Transverse colon (tissue), 4 donors: ENCODE measurements around the gene CTNNAL1. TPM values are rescaled to one million over a fixed set of nuclear protein-coding genes. Genes with fewer than 3 reads are reported as not detected.

Source experiments
- DNase-seq: peaks from one replicate; pipeline ENCODE4 v3.0.0-alpha.2; 2019
- H3K27ac ChIP-seq, 4 donors: fragments of 200-600 bp; sonication (generic); 2 replicates each; pipeline ENCODE4 v1.5.1; 2016 to 2018; ENCODE audit warnings: inconsistent platforms in 4 of 4
- H3K27me3 ChIP-seq: fragments of 200-600 bp; sonication (generic); 2 replicates; pipeline ENCODE4 v1.5.1; 2017; ENCODE audit warnings: inconsistent platforms
- H3K36me3 ChIP-seq, 4 donors: fragments of 200-600 bp; sonication (generic); 2 replicates each; pipeline ENCODE4 v1.5.1; 2017 to 2019; ENCODE audit warnings: inconsistent platforms in 4 of 4
- H3K4me1 ChIP-seq, 4 donors: fragments of 200-600 bp; sonication (generic); 2 replicates each; pipeline ENCODE4 v1.5.1; 2017 to 2020; ENCODE audit warnings: inconsistent platforms in 4 of 4
- H3K4me3 ChIP-seq, 4 donors: fragments of 200-600 bp; sonication (generic); 1 replicate in 1 of 4; 2 replicates in 3 of 4; pipeline versions ENCODE4 v1.5.1 to v1.6.1; 2017 to 2019; ENCODE audit warnings: inconsistent platforms in 4 of 4
- H3K9me3 ChIP-seq, 2 donors: fragments of 200-600 bp; sonication (generic); 2 replicates each; pipeline ENCODE4 v1.5.1; 2017 to 2019; ENCODE audit warnings: inconsistent platforms in 2 of 2
- CTCF ChIP-seq, 5 experiments: fragments of 200-600 bp in 3 of 5; fragments of 450-650 bp in 2 of 5; sonication (generic) in 3 of 5; IDR thresholded peaks; 1 replicate in 2 of 5; 2 replicates in 3 of 5; pipeline ENCODE4 v1.5.1; 2016 to 2017; ENCODE audit warnings: antibody characterized with exemption in 5 of 5, inconsistent platforms in 3 of 5, mild to moderate bottlenecking in 2 of 5, moderate library complexity in 1 of 5
- EP300 ChIP-seq: sonication (generic); formaldehyde crosslinking; IDR thresholded peaks from one replicate; pipeline ENCODE4 v1.6.1; 2017; ENCODE audit warnings: antibody characterized with exemption, low read depth
- POLR2A ChIP-seq: fragments of 450-650 bp; IDR thresholded peaks from one replicate; pipeline ENCODE4 v1.6.1; 2016; ENCODE audit warnings: antibody characterized with exemption, mild to moderate bottlenecking, moderate library complexity
- POLR2AphosphoS5 ChIP-seq, 3 donors: sonication (generic); formaldehyde crosslinking; IDR thresholded peaks; one replicate each; pipeline ENCODE4 v1.6.1; 2016; ENCODE audit warnings: antibody characterized with exemption in 3 of 3
- WGBS, 2 donors: methylation state at CpG; one replicate each; pipeline ENCODE4 v1.1.5; 2018; ENCODE audit warnings: low coverage in 1 of 2; 5-methylcytosine and 5-hydroxymethylcytosine counted together
- in situ Hi-C, 4 donors: fragments of 200-750 bp; cut with MboI; loops; one replicate each; pipeline versions ENCODE4 v1.15.0 to v1.15.1; 2017; ENCODE audit warnings: low sequenced_read_pairs in 3 of 4, low pct_ligation_motif_present in 1 of 4, low pct_unique_long_range_greater_than_20kb in 1 of 4
- intact Hi-C: fragments of 100-400 bp; cut with DNase I; formaldehyde crosslinking; loops from one replicate; pipeline ENCODE4 v1.15.1; 2023; ENCODE audit warnings: low total_unique reads
- total RNA-seq, 4 donors: library from RNA; depleted of rRNA; stranded (reverse); fragments of >200 nt; gene quantifications; one replicate each; pipeline ENCODE4 v1.1.0, GENCODE V29; 2016

The CTNNAL1 gene
- total RNA-seq, 4 donors from 2014 or later: 6.0 to 12.1 (median 8.1) TPM

DNA sequence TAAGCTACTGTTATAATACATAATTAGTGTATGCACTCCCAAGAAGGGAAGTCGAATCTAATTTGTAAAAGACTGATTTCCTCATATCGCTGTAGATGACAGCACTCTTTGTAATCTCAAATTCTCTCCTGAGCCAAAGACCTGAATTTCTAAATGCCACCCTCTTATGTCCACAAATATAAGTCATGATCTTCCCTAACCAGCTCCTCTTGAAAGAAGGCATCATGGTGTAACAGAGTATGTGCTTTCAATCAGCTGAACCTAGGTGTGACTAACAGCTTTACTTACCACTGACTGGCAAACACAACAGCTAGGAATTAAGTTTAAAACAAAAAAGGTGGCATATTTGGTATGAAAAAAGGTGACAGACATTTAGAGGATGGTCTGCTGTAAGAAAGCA, 34.0 kb upstream of the CTNNAL1 start:
- Histone ChIP-seq H3K9me3 (no peaks in the 10 kb centered on the region), H3K4me1 (no peaks in the 10 kb centered on the region), H3K36me3 (peaks cover 0 to 69% (median 17%) of the 10 kb centered on the region in 4 donors), H3K27ac (no peak overlapping the region), H3K4me3 (no peak overlapping the region), H3K27me3 (no peaks in the 10 kb centered on the region)
- intact Hi-C loops: no loop called here
- no peak for DNase-seq
- TF ChIP-seq CTCF (IDR thresholded peaks at IDR 0.05) (no peak), EP300 (no peak), POLR2A (no peak), POLR2AphosphoS5 (IDR thresholded peaks at IDR 0.05) (no peak)
- 80 to 92% methylated on average over 2 of the region's 2 CpGs for WGBS, 2 donors
- in situ Hi-C loops: no loop called here

- in situ Hi-C loops: no loop called here
- Histone ChIP-seq H3K4me1 (no peaks in the 10 kb centered on the region), H3K27ac (no peak overlapping the region)
Observed at GRCh38 chr9:109046346-109046745, 33.0 kb upstream of the CTNNAL1 start.

DNA sequence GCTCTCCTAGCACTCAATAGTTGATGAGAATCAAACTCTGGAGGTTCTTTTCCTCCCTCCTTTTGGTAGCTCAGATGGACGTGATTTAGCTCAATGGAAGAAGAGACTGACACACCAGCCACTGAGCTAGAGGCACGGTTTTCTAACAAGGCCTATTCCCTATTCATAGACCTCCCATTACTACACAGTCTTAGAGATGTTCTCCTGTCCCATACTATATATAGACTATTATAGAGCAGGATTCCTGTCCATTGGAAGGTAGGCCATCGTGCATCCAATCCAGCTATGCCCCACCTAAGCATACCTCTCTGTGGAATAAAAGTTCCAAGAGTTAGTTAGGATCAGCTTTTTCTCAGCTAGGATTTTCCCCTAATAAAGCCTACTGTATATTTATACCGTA, 30.3 kb upstream of the CTNNAL1 start:
- H3K9me3 ChIP-seq: no peaks in the 10 kb centered on the region
- H3K4me3 ChIP-seq: no peak overlapping the region
- H3K4me1 ChIP-seq: no peaks in the 10 kb centered on the region
- H3K27me3 ChIP-seq: no peaks in the 10 kb centered on the region
- peaks cover 0 to 47% (median 4%) of the 10 kb centered on the region in 4 donors for H3K36me3 ChIP-seq
- in situ Hi-C loops (no loop called here), intact Hi-C loops (no loop called here)
- 97 to 99% methylated on average over 4 of the region's 4 CpGs for WGBS, 2 donors
- H3K27ac ChIP-seq: no peak overlapping the region
- TF ChIP-seq CTCF (IDR thresholded peaks at IDR 0.05): no peak
- no peak for TF ChIP-seq POLR2AphosphoS5 (IDR thresholded peaks at IDR 0.05)
- TF ChIP-seq EP300: no peak
- no peak for TF ChIP-seq POLR2A
- no peak for DNase-seq

More at GRCh38 chr9:109046346-109046745, 33.0 kb upstream of the CTNNAL1 start:
- Histone ChIP-seq H3K36me3 (peaks cover 0 to 65% (median 17%) of the 10 kb centered on the region in 4 donors), H3K27me3 (no peaks in the 10 kb centered on the region), H3K4me3 (no peak overlapping the region), H3K9me3 (no peaks in the 10 kb centered on the region)
- TF ChIP-seq CTCF (IDR thresholded peaks at IDR 0.05) (no peak), POLR2AphosphoS5 (IDR thresholded peaks at IDR 0.05) (no peak), EP300 (no peak), POLR2A (no peak)
- intact Hi-C loops: no loop called here
- no peak for DNase-seq
- 80 to 85% methylated on average over 1 of the region's 1 CpG for WGBS, 2 donors

GRCh38 chr9:109040571-109040970, 27.3 kb upstream of the CTNNAL1 start:
- WGBS, 2 donors: 96 to 98% methylated on average over 3 to 4 of the region's 4 CpGs
- Histone ChIP-seq H3K4me3 (no peak overlapping the region), H3K4me1 (peaks cover 0 to 6% (median 0%) of the 10 kb centered on the region in 4 donors), H3K27ac (no peak overlapping the region), H3K27me3 (no peaks in the 10 kb centered on the region), H3K9me3 (no peaks in the 10 kb centered on the region), H3K36me3 (peaks cover 0 to 26% (median 0%) of the 10 kb centered on the region in 4 donors)
- DNase-seq: no peak
- in situ Hi-C loops: no loop called here
- TF ChIP-seq EP300 (no peak), POLR2A (no peak), POLR2AphosphoS5 (IDR thresholded peaks at IDR 0.05) (no peak), CTCF (IDR thresholded peaks at IDR 0.05) (no peak)
- intact Hi-C loops: no loop called here
